Endothelial cell (in vitro differentiated cells): ENCODE data around the gene HAX1. TPM values are rescaled to one million over a fixed set of nuclear protein-coding genes. Genes with fewer than 3 reads are reported as not detected.

ENCODE experiments used
- DNase-seq: peaks from one replicate; pipeline ENCODE4 v3.0.0; 2021; ENCODE audit warnings: low spot score
- H3K27ac Mint-ChIP-seq: one replicate; pipeline ENCODE4 v1.8.0; 2021; ENCODE audit warnings: mixed read lengths, inconsistent platforms; ENCODE audit not compliant: unreplicated experiment
- H3K27me3 Mint-ChIP-seq: one replicate; pipeline ENCODE4 v1.8.0; 2021; ENCODE audit warnings: mild to moderate bottlenecking, moderate library complexity, mixed read lengths, inconsistent platforms; ENCODE audit not compliant: unreplicated experiment
- H3K36me3 Mint-ChIP-seq: one replicate; pipeline ENCODE4 v1.8.0; 2021; ENCODE audit warnings: mild to moderate bottlenecking, low read depth, mixed read lengths, inconsistent platforms; ENCODE audit not compliant: unreplicated experiment
- H3K4me1 Mint-ChIP-seq: one replicate; pipeline ENCODE4 v1.8.0; 2021; ENCODE audit warnings: mild to moderate bottlenecking, mixed read lengths, inconsistent platforms; ENCODE audit not compliant: unreplicated experiment
- H3K4me3 Mint-ChIP-seq: one replicate; pipeline ENCODE4 v1.8.0; 2021; ENCODE audit warnings: mild to moderate bottlenecking, mixed read lengths, inconsistent platforms; ENCODE audit not compliant: unreplicated experiment
- H3K9me3 Mint-ChIP-seq: one replicate; pipeline ENCODE4 v1.8.0; 2021; ENCODE audit warnings: mixed read lengths, inconsistent platforms; ENCODE audit not compliant: unreplicated experiment
- total RNA-seq: library from RNA; stranded (reverse); fragmentation: NEBNext Ultra II Directional; extraction: Animal tissue kit (Norgen Biotek cat#: 25700); gene quantifications from one replicate; pipeline ENCODE4 v1.2.1, GENCODE V29; 2021; ENCODE audit not compliant: unreplicated experiment
- TF ChIP-seq, protein P1 (sequence below): fragments of 200-600 bp; sonication (generic); IDR thresholded peaks from one replicate; pipeline ENCODE4 v1.5.0; 2021; ENCODE audit warnings: antibody characterized with exemption; ENCODE audit not compliant: unreplicated experiment

HAX1 gene
- total RNA-seq, 1 donor from 2014 or later, result 57.1 TPM

GRCh38 chr1:154240294-154240833, 32.1 kb upstream of the HAX1 start:
- Mint-ChIP-seq H3K27me3 (no peaks in the 10 kb centered on the region), H3K36me3 (peaks cover 60% of the 10 kb centered on the region), H3K4me3 (no peak overlapping the region), H3K9me3 (no peaks in the 10 kb centered on the region), H3K4me1 (peaks cover 8% of the 10 kb centered on the region), H3K27ac (no peak overlapping the region)
- TF ChIP-seq, protein P1, sequence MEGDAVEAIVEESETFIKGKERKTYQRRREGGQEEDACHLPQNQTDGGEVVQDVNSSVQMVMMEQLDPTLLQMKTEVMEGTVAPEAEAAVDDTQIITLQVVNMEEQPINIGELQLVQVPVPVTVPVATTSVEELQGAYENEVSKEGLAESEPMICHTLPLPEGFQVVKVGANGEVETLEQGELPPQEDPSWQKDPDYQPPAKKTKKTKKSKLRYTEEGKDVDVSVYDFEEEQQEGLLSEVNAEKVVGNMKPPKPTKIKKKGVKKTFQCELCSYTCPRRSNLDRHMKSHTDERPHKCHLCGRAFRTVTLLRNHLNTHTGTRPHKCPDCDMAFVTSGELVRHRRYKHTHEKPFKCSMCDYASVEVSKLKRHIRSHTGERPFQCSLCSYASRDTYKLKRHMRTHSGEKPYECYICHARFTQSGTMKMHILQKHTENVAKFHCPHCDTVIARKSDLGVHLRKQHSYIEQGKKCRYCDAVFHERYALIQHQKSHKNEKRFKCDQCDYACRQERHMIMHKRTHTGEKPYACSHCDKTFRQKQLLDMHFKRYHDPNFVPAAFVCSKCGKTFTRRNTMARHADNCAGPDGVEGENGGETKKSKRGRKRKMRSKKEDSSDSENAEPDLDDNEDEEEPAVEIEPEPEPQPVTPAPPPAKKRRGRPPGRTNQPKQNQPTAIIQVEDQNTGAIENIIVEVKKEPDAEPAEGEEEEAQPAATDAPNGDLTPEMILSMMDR, result no peak
- no peak for DNase-seq

DNA sequence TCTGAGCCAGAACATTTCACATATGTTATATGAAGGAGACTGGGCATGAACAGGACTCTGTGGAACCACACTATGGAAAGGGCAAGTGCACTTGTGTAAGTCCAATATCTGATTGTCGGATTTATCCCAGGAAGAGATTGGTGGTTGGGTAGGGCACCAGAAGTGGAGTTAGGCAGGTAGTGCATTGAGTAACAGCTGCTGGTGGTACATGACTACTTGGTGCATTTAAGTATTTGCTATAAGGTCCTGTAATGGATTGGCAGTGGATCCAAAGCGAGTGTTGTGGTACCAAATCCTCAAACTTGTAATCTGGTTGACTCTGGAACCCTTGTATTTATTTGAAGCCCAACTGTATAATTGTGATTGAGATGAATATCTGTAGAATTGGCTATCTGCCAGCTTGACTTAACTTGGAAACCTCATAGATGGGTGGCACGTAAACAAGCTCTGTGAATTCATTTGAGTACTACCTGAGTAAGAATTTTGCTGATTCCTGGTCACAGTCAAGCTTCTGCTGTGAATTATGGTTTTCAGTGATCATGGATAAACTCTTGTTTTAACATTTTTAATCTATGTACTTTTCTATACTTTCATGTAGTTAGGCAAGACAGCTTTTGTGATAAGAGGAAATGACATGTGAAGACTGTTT, 30.6 kb upstream of the HAX1 start:
- TF ChIP-seq, protein P1, result no peak
- no peak for DNase-seq
- H3K27ac Mint-ChIP-seq, result no peak overlapping the region
- no peak overlapping the region for H3K4me3 Mint-ChIP-seq
- H3K27me3 Mint-ChIP-seq, result no peaks in the 10 kb centered on the region
- H3K9me3 Mint-ChIP-seq, result no peaks in the 10 kb centered on the region
- peaks cover 55% of the 10 kb centered on the region for H3K36me3 Mint-ChIP-seq
- H3K4me1 Mint-ChIP-seq, result peaks cover 8% of the 10 kb centered on the region

DNA sequence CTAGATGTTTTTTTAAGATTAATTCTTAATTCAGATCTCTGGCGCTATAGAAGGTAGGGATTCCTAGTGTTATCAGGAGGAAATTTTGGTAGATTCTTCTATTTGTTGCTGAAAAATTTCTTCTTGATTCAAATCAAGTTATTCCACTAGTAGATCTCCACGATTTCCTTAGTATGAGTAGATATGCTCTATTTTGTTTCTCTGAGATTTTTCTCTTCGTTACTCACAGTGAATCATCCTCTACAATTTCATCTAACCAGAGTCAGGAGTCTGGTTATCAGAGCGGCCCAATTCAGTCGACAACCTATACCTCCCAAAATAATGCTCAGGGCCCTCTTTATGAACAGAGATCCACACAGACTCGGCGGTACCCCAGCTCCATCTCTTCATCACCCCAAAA, 18.8 kb upstream of the HAX1 start:
- Mint-ChIP-seq H3K4me3 (peak overlapping the region; percentile 28), H3K4me1 (peaks cover 2% of the 10 kb centered on the region), H3K9me3 (no peaks in the 10 kb centered on the region), H3K36me3 (peaks cover 51% of the 10 kb centered on the region), H3K27ac (no peak overlapping the region), H3K27me3 (no peaks in the 10 kb centered on the region)
- TF ChIP-seq, protein P1, result no peak
- DNase-seq, result no peak

- DNase-seq, result no peak
- Mint-ChIP-seq H3K4me3 (peak overlapping the region; percentile 72), H3K27me3 (no peaks in the 10 kb centered on the region), H3K4me1 (peaks cover 2% of the 10 kb centered on the region), H3K9me3 (no peaks in the 10 kb centered on the region), H3K27ac (no peak overlapping the region), H3K36me3 (peaks cover 58% of the 10 kb centered on the region)
- TF ChIP-seq, protein P1, result no peak
Measured at GRCh38 chr1:154256686-154257085, 15.7 kb upstream of the HAX1 start.

DNA sequence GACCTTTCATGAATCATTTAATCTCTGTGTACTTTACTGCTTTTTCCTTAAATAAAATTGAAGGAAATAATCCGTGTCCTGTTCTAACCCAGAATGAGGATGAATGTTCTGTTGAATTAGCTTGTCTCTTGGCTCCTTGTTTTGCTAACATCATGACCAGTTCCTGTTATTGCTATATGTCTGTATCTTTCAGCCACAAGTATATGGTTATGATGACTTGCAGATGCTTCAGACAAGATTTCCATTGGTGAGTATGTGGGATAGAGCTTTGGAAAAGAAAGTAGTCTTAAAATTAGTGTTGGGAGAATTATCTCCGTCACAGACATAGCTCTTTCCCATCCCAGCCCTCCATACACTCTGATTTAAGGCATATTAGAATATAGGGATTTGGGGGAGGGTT, 13.6 kb upstream of the HAX1 start:
- Mint-ChIP-seq H3K4me3 (no peak overlapping the region), H3K4me1 (peaks cover 2% of the 10 kb centered on the region), H3K27ac (no peak overlapping the region), H3K36me3 (peaks cover 72% of the 10 kb centered on the region), H3K9me3 (no peaks in the 10 kb centered on the region), H3K27me3 (no peaks in the 10 kb centered on the region)
- no peak for DNase-seq
- TF ChIP-seq, protein P1, result no peak
